ENCODE measurements around the gene UVRAG.
"Not testable (repeated sequence)": the region's sequence is repeated elsewhere in the genome, so short reads cannot be mapped to it uniquely, and the experiment has no call there.

The UVRAG gene

GRCh38 chr11:76077575-76078150 is 262.7 kb downstream of the UVRAG start:
- Histone ChIP-seq H3K79me2 (ENCODE audit: low read length) (no peaks in the 10 kb centered on the region), H3K27me3 (replicated peaks; ENCODE audit: insufficient read depth, low read length) (no peaks in the 10 kb centered on the region), H3K27ac (ENCODE audit: low read length) (no peak overlapping the region), H3K9me3 (replicated peaks; ENCODE audit: insufficient read depth, low read length) (no peaks in the 10 kb centered on the region), H2AFZ (ENCODE audit: low read length) (no peak overlapping the region), H3K9ac (ENCODE audit: low read length) (no peak overlapping the region), H3K4me3 (ENCODE audit: low read length) (no peak overlapping the region), H3K9me2 (replicated peaks; ENCODE audit: insufficient read depth, low read length) (no peaks in the 10 kb centered on the region), H4K20me1 (ENCODE audit: insufficient read depth, low read length) (no peaks in the 10 kb centered on the region), H3F3A (ENCODE audit: insufficient read depth, low read length) (no peaks in the 10 kb centered on the region), H3K4me2 (ENCODE audit: low read depth, low read length) (no peak overlapping the region), H3K4me1 (ENCODE audit: low read length) (no peaks in the 10 kb centered on the region), H3K36me3 (replicated peaks; ENCODE audit: insufficient read depth, low read length) (no peaks in the 10 kb centered on the region)
- TF ChIP-seq EZH2 (optimal IDR thresholded peaks at IDR 0.05; ENCODE audit: low read depth, low read length): no peak
- TF ChIP-seq CTCF (IDR thresholded peaks at IDR 0.05; ENCODE audit: low read length): no peak
- no peak for TF ChIP-seq EZH2phosphoT487 (IDR thresholded peaks at IDR 0.05; ENCODE audit: low read length)
- DNase-seq: no peak

GRCh38 chr11:76081084-76081483 is 266.1 kb downstream of the UVRAG start:
- not testable (repeated sequence) for H3K4me1 ChIP-seq (ENCODE audit: low read length); DNase-seq; H3K9me3 ChIP-seq (replicated peaks; ENCODE audit: insufficient read depth, low read length); H3K79me2 ChIP-seq (ENCODE audit: low read length); H3K9me2 ChIP-seq (replicated peaks; ENCODE audit: insufficient read depth, low read length); H3K4me3 ChIP-seq (ENCODE audit: low read length); H3K9ac ChIP-seq (ENCODE audit: low read length); H3F3A ChIP-seq (ENCODE audit: insufficient read depth, low read length); H3K4me2 ChIP-seq (ENCODE audit: low read depth, low read length); H3K27me3 ChIP-seq (replicated peaks; ENCODE audit: insufficient read depth, low read length); H4K20me1 ChIP-seq (ENCODE audit: insufficient read depth, low read length); H2AFZ ChIP-seq (ENCODE audit: low read length); H3K27ac ChIP-seq (ENCODE audit: low read length); H3K36me3 ChIP-seq (replicated peaks; ENCODE audit: insufficient read depth, low read length)

- Histone ChIP-seq H3K4me2 (ENCODE audit: low read depth, low read length) (no peak overlapping the region), H3K9me3 (replicated peaks; ENCODE audit: insufficient read depth, low read length) (no peaks in the 10 kb centered on the region), H3K9ac (ENCODE audit: low read length) (no peak overlapping the region), H3K79me2 (ENCODE audit: low read length) (no peaks in the 10 kb centered on the region), H3K27me3 (replicated peaks; ENCODE audit: insufficient read depth, low read length) (no peaks in the 10 kb centered on the region), H2AFZ (ENCODE audit: low read length) (no peak overlapping the region), H3K4me1 (ENCODE audit: low read length) (no peaks in the 10 kb centered on the region), H3K27ac (ENCODE audit: low read length) (no peak overlapping the region), H4K20me1 (ENCODE audit: insufficient read depth, low read length) (no peaks in the 10 kb centered on the region), H3K4me3 (ENCODE audit: low read length) (no peak overlapping the region), H3F3A (ENCODE audit: insufficient read depth, low read length) (no peaks in the 10 kb centered on the region), H3K9me2 (replicated peaks; ENCODE audit: insufficient read depth, low read length) (no peaks in the 10 kb centered on the region), H3K36me3 (replicated peaks; ENCODE audit: insufficient read depth, low read length) (no peaks in the 10 kb centered on the region)
- DNase-seq: no peak
- TF ChIP-seq EZH2phosphoT487 (IDR thresholded peaks at IDR 0.05; ENCODE audit: low read length): no peak
- TF ChIP-seq CTCF (IDR thresholded peaks at IDR 0.05; ENCODE audit: low read length): no peak
- no peak for TF ChIP-seq EZH2 (optimal IDR thresholded peaks at IDR 0.05; ENCODE audit: low read depth, low read length)
Measured at GRCh38 chr11:76083563-76084451, 268.8 kb downstream of the UVRAG start.

- Histone ChIP-seq H3K79me2 (ENCODE audit: low read length) (no peaks in the 10 kb centered on the region), H3K9me2 (replicated peaks; ENCODE audit: insufficient read depth, low read length) (no peaks in the 10 kb centered on the region), H4K20me1 (ENCODE audit: insufficient read depth, low read length) (no peaks in the 10 kb centered on the region), H3K9ac (ENCODE audit: low read length) (no peak overlapping the region), H3K27me3 (replicated peaks; ENCODE audit: insufficient read depth, low read length) (no peaks in the 10 kb centered on the region), H3K4me3 (ENCODE audit: low read length) (no peak overlapping the region), H3K27ac (ENCODE audit: low read length) (no peak overlapping the region), H2AFZ (ENCODE audit: low read length) (no peak overlapping the region), H3K4me2 (ENCODE audit: low read depth, low read length) (no peak overlapping the region), H3K4me1 (ENCODE audit: low read length) (no peaks in the 10 kb centered on the region), H3K9me3 (replicated peaks; ENCODE audit: insufficient read depth, low read length) (no peaks in the 10 kb centered on the region), H3F3A (ENCODE audit: insufficient read depth, low read length) (no peaks in the 10 kb centered on the region), H3K36me3 (replicated peaks; ENCODE audit: insufficient read depth, low read length) (no peaks in the 10 kb centered on the region)
- TF ChIP-seq EZH2phosphoT487 (IDR thresholded peaks at IDR 0.05; ENCODE audit: low read length) (no peak), EZH2 (optimal IDR thresholded peaks at IDR 0.05; ENCODE audit: low read depth, low read length) (no peak), CTCF (IDR thresholded peaks at IDR 0.05; ENCODE audit: low read length) (no peak)
- DNase-seq: no peak
Measured at GRCh38 chr11:76085270-76085669, 270.3 kb downstream of the UVRAG start.
